Osteoblast (primary cell): ENCODE results near the gene TSPAN5. TPM values are rescaled to one million over a fixed set of nuclear protein-coding genes. Genes with fewer than 3 reads are reported as not detected.

Source experiments
- DNase-seq: peaks from one replicate; pipeline ENCODE4 v3.0.0; 2011; ENCODE audit warnings: low spot score, mixed read lengths; ENCODE audit not compliant: insufficient read length; ENCODE audit errors: missing footprints
- H2AFZ ChIP-seq: 2 replicates; pipeline ENCODE4 v1.6.0; 2011; ENCODE audit warnings: mild to moderate bottlenecking, low read length
- H3K27ac ChIP-seq: 2 replicates; pipeline ENCODE4 v1.5.1; 2011; ENCODE audit warnings: mild to moderate bottlenecking, low read depth, low read length, moderate library complexity
- H3K27me3 ChIP-seq: 2 replicates; pipeline ENCODE4 v1.6.0; 2012; ENCODE audit warnings: mild to moderate bottlenecking, control low read depth, inconsistent platforms, low read length, moderate library complexity; ENCODE audit not compliant: insufficient read depth
- H3K36me3 ChIP-seq: 2 replicates; pipeline ENCODE4 v1.5.1; 2011; ENCODE audit warnings: mild to moderate bottlenecking, low read length, control low read depth, moderate library complexity; ENCODE audit not compliant: insufficient read depth
- H3K4me1 ChIP-seq: 2 replicates; pipeline ENCODE4 v1.5.1; 2011; ENCODE audit warnings: mild to moderate bottlenecking, low read length, control low read depth, moderate library complexity; ENCODE audit not compliant: insufficient read depth
- H3K4me2 ChIP-seq: 2 replicates; pipeline ENCODE4 v1.6.0; 2011; ENCODE audit warnings: mild to moderate bottlenecking, low read length; ENCODE audit not compliant: insufficient read depth
- H3K4me3 ChIP-seq: fragments of 200-600 bp; sonication (generic); 3 replicates; pipeline ENCODE4 v1.5.1; 2012; ENCODE audit warnings: mild to moderate bottlenecking, low read length, inconsistent platforms; ENCODE audit not compliant: insufficient read depth
- H3K79me2 ChIP-seq: 2 replicates; pipeline ENCODE4 v1.6.0; 2012; ENCODE audit warnings: mild to moderate bottlenecking, low read length, control low read depth, inconsistent platforms; ENCODE audit not compliant: insufficient read depth
- H3K9me3 ChIP-seq: 2 replicates; pipeline ENCODE4 v1.5.1; 2011; ENCODE audit warnings: low read depth, low read length, control low read depth
- H4K20me1 ChIP-seq: 2 replicates; pipeline ENCODE4 v1.6.0; 2012; ENCODE audit warnings: mild to moderate bottlenecking, low read length, control low read depth; ENCODE audit not compliant: insufficient read depth
- CTCF ChIP-seq: IDR thresholded peaks from 2 replicates; pipeline ENCODE4 v1.5.1; 2011; ENCODE audit warnings: mild to moderate bottlenecking, low read depth, low read length, moderate library complexity; ENCODE audit errors: extremely low read depth
- total RNA-seq: library from RNA; depleted of rRNA; stranded (reverse); fragments of >200 nt; gene quantifications from 2 replicates; pipeline ENCODE4 v1.2.3, GENCODE V29; 2012

TSPAN5 gene
- total RNA-seq, 1 donor, result 36.9 TPM

- H2AFZ ChIP-seq, result no peak overlapping the region
- no peak overlapping the region for H3K27ac ChIP-seq
- H3K4me1 ChIP-seq, result no peaks in the 10 kb centered on the region
- no peaks in the 10 kb centered on the region for H3K36me3 ChIP-seq
- no peak overlapping the region for H3K4me3 ChIP-seq
- H3K4me2 ChIP-seq, result no peak overlapping the region
- no peaks in the 10 kb centered on the region for H4K20me1 ChIP-seq
- no peak for TF ChIP-seq CTCF
- no peaks in the 10 kb centered on the region for H3K27me3 ChIP-seq
- DNase-seq, result no peak
- no peaks in the 10 kb centered on the region for H3K79me2 ChIP-seq
- no peaks in the 10 kb centered on the region for H3K9me3 ChIP-seq
Observed at GRCh38 chr4:98448908-98449307, 209.5 kb downstream of the TSPAN5 start.

GRCh38 chr4:98447648-98448047 lies 210.8 kb downstream of the TSPAN5 start:
- Histone ChIP-seq H3K27me3 (no peaks in the 10 kb centered on the region), H3K9me3 (no peaks in the 10 kb centered on the region), H3K79me2 (no peaks in the 10 kb centered on the region), H2AFZ (no peak overlapping the region), H3K27ac (no peak overlapping the region), H4K20me1 (no peaks in the 10 kb centered on the region), H3K4me1 (no peaks in the 10 kb centered on the region), H3K4me3 (no peak overlapping the region), H3K4me2 (no peak overlapping the region), H3K36me3 (no peaks in the 10 kb centered on the region)
- no peak for DNase-seq
- TF ChIP-seq CTCF, result no peak

DNA sequence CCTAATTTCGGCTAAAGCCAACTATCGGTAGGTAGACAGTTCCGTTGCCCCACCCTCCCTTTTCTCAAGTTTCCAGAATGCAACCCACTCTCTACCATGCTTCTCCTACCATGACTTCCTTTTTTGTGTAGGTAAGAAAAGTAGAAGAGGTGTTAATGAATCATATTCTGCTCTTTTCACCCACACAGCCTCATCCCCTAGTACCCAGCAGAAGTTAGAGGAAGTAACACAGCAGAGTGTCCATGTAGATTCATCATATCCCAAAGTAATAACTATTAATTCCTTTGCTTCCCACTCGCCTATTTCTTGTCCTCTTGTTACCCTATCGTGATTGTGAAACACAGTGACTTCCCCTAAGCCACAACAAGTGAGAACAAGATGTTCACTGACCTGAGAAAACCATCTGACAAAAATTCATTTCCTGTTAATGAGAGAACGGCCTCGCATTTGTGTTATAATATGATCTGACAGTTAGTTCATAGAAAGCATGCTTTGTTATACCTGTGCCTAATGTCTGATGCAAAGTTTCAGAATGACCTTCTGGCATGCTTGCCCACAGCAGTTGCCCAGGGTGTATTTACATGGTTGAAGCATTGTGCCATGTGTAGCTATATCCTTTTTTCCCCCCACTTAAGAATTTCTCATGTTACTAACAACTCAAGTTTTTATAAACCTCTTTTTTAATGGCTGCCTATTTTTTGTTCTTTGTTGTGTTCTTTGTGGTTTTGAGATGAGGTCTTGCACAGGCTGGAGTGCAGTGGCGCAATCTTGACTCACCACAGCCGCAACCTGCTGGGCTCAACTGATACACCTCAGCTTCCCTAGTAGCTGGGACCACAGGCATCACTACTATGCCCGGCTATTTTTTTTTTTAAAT lies 211.7 kb downstream of the TSPAN5 start:
- Histone ChIP-seq H3K4me3 (no peak overlapping the region), H3K27ac (no peak overlapping the region), H3K36me3 (peaks cover 6% of the 10 kb centered on the region), H4K20me1 (no peaks in the 10 kb centered on the region), H3K79me2 (no peaks in the 10 kb centered on the region), H2AFZ (no peak overlapping the region), H3K9me3 (no peaks in the 10 kb centered on the region), H3K4me1 (no peaks in the 10 kb centered on the region), H3K4me2 (no peak overlapping the region), H3K27me3 (no peaks in the 10 kb centered on the region)
- DNase-seq, result no peak
- TF ChIP-seq CTCF, result no peak

DNA sequence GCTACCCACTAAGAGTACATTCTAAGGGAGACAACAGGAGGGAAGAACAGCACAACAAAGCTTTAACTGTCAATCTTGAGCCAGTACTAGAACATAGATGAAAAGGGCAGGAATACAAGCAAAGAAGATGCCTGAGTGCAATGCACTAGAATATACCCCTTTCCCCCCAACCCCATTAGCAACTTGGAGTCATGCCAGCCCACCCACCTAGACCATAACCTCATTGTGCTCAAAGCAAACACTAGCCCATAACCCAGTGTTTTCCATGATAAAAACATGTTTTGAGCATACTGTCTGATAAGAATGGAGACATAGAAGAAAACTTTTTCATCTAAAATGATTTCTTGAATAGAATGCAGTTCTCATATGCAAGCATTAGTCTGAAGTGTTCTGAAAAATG lies 214.0 kb downstream of the TSPAN5 start:
- Histone ChIP-seq H3K27ac (no peak overlapping the region), H4K20me1 (no peaks in the 10 kb centered on the region), H3K27me3 (no peaks in the 10 kb centered on the region), H3K4me1 (no peaks in the 10 kb centered on the region), H3K4me2 (no peak overlapping the region), H3K9me3 (no peaks in the 10 kb centered on the region), H2AFZ (no peak overlapping the region), H3K36me3 (peaks cover 9% of the 10 kb centered on the region), H3K4me3 (no peak overlapping the region), H3K79me2 (no peaks in the 10 kb centered on the region)
- no peak for TF ChIP-seq CTCF
- no peak for DNase-seq
